HL-60 (cell line): ENCODE measurements around the gene PATE2.

ENCODE experiments used
- DNase-seq, 2 experiments: peaks; one replicate each; pipeline ENCODE4 v3.0.0-alpha.2; 2010 to 2020; ENCODE audit warnings: low read depth in 1 of 2, low spot score in 1 of 2
- H3K27ac ChIP-seq: fragments of 250-450 bp; sonication (Bioruptor Pico); replicated peaks from 2 replicates; pipeline ENCODE4 v1.5.1; 2020; ENCODE audit warnings: mild to moderate bottlenecking, moderate library complexity
- H3K27me3 ChIP-seq: fragments of 250-450 bp; sonication (Bioruptor Pico); 2 replicates; pipeline ENCODE4 v1.5.1; 2021; ENCODE audit warnings: mild to moderate bottlenecking, moderate library complexity; ENCODE audit not compliant: insufficient read depth, poor library complexity, severe bottlenecking
- H3K4me3 ChIP-seq: replicated peaks from 2 replicates; pipeline ENCODE4 v1.5.1; 2011; ENCODE audit warnings: mild to moderate bottlenecking, control low read depth, low read length; ENCODE audit not compliant: insufficient read depth
- GABPA ChIP-seq: IDR thresholded peaks from 2 replicates; pipeline ENCODE4 v1.6.1; 2012; ENCODE audit warnings: low read depth
- POLR2AphosphoS5 ChIP-seq: IDR thresholded peaks from 2 replicates; pipeline ENCODE4 v1.6.1; 2012; ENCODE audit warnings: low read depth
- SPI1 ChIP-seq: IDR thresholded peaks from 2 replicates; pipeline ENCODE4 v1.6.1; 2012; ENCODE audit warnings: low read depth, mild to moderate bottlenecking, borderline replicate concordance
- TF ChIP-seq, protein P1 (sequence below): IDR thresholded peaks from 2 replicates; pipeline ENCODE4 v1.6.1; 2012; ENCODE audit warnings: low read depth; ENCODE audit not compliant: insufficient replicate concordance
- TF ChIP-seq, protein P2 (sequence below): IDR thresholded peaks from one replicate; pipeline ENCODE4 v1.5.1; 2011; ENCODE audit warnings: low read length, control low read depth, inconsistent platforms; ENCODE audit not compliant: insufficient read depth

Gene PATE2

GRCh38 chr11:125740617-125741016 is 38.0 kb downstream of the PATE2 start:
- no peak for TF ChIP-seq POLR2AphosphoS5
- TF ChIP-seq, protein P1, sequence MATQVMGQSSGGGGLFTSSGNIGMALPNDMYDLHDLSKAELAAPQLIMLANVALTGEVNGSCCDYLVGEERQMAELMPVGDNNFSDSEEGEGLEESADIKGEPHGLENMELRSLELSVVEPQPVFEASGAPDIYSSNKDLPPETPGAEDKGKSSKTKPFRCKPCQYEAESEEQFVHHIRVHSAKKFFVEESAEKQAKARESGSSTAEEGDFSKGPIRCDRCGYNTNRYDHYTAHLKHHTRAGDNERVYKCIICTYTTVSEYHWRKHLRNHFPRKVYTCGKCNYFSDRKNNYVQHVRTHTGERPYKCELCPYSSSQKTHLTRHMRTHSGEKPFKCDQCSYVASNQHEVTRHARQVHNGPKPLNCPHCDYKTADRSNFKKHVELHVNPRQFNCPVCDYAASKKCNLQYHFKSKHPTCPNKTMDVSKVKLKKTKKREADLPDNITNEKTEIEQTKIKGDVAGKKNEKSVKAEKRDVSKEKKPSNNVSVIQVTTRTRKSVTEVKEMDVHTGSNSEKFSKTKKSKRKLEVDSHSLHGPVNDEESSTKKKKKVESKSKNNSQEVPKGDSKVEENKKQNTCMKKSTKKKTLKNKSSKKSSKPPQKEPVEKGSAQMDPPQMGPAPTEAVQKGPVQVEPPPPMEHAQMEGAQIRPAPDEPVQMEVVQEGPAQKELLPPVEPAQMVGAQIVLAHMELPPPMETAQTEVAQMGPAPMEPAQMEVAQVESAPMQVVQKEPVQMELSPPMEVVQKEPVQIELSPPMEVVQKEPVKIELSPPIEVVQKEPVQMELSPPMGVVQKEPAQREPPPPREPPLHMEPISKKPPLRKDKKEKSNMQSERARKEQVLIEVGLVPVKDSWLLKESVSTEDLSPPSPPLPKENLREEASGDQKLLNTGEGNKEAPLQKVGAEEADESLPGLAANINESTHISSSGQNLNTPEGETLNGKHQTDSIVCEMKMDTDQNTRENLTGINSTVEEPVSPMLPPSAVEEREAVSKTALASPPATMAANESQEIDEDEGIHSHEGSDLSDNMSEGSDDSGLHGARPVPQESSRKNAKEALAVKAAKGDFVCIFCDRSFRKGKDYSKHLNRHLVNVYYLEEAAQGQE = no peak
- no peak for TF ChIP-seq SPI1
- TF ChIP-seq, protein P2, sequence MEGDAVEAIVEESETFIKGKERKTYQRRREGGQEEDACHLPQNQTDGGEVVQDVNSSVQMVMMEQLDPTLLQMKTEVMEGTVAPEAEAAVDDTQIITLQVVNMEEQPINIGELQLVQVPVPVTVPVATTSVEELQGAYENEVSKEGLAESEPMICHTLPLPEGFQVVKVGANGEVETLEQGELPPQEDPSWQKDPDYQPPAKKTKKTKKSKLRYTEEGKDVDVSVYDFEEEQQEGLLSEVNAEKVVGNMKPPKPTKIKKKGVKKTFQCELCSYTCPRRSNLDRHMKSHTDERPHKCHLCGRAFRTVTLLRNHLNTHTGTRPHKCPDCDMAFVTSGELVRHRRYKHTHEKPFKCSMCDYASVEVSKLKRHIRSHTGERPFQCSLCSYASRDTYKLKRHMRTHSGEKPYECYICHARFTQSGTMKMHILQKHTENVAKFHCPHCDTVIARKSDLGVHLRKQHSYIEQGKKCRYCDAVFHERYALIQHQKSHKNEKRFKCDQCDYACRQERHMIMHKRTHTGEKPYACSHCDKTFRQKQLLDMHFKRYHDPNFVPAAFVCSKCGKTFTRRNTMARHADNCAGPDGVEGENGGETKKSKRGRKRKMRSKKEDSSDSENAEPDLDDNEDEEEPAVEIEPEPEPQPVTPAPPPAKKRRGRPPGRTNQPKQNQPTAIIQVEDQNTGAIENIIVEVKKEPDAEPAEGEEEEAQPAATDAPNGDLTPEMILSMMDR = no peak
- TF ChIP-seq GABPA = no peak
- no peak overlapping the region for H3K27ac ChIP-seq
- H3K4me3 ChIP-seq = no peak overlapping the region
- no peak for DNase-seq
- peaks cover 14% of the 10 kb centered on the region for H3K27me3 ChIP-seq

- H3K27ac ChIP-seq = no peak overlapping the region
- peaks cover 4% of the 10 kb centered on the region for H3K27me3 ChIP-seq
- DNase-seq = no peak
- no peak overlapping the region for H3K4me3 ChIP-seq
- TF ChIP-seq, protein P1 = no peak
- TF ChIP-seq, protein P2 = no peak
- TF ChIP-seq GABPA = no peak
- no peak for TF ChIP-seq POLR2AphosphoS5
- no peak for TF ChIP-seq SPI1
Measured at GRCh38 chr11:125728969-125729368, 49.7 kb downstream of the PATE2 start.
